A549 (cell line): ENCODE data around the gene SSU72.

ENCODE experiments used
- BHLHE40 ChIP-seq: IDR thresholded peaks from 2 replicates; pipeline ENCODE4 v1.6.1; 2012; ENCODE audit warnings: low read depth, low read length, inconsistent platforms
- EP300 ChIP-seq, 2 experiments: fragments of >200 bp; sonication (Bioruptor Twin); formaldehyde crosslinking; IDR thresholded peaks; 2 replicates in 1 of 2; 3 replicates in 1 of 2; pipeline ENCODE4 v1.6.1; 2016 to 2017
- NR3C1 ChIP-seq: fragments of >200 bp; sonication (Bioruptor Twin); formaldehyde crosslinking; IDR thresholded peaks from 3 replicates; pipeline ENCODE4 v1.6.1; 2017
- POLR2A ChIP-seq: IDR thresholded peaks from 2 replicates; pipeline ENCODE4 v1.6.1; 2012; ENCODE audit warnings: mild to moderate bottlenecking, low read length
- TF ChIP-seq, protein P1 (sequence below): fragments of 450-650 bp; IDR thresholded peaks from 2 replicates; pipeline ENCODE4 v1.6.1; 2014; ENCODE audit warnings: antibody characterized with exemption
- TF ChIP-seq, protein P2 (sequence below): fragments of >200 bp; sonication (Bioruptor Twin); formaldehyde crosslinking; IDR thresholded peaks from 3 replicates; pipeline ENCODE4 v1.5.1; 2016
- TF ChIP-seq, protein P3 (sequence below): IDR thresholded peaks from 2 replicates; pipeline ENCODE4 v1.6.1; 2012

DNA sequence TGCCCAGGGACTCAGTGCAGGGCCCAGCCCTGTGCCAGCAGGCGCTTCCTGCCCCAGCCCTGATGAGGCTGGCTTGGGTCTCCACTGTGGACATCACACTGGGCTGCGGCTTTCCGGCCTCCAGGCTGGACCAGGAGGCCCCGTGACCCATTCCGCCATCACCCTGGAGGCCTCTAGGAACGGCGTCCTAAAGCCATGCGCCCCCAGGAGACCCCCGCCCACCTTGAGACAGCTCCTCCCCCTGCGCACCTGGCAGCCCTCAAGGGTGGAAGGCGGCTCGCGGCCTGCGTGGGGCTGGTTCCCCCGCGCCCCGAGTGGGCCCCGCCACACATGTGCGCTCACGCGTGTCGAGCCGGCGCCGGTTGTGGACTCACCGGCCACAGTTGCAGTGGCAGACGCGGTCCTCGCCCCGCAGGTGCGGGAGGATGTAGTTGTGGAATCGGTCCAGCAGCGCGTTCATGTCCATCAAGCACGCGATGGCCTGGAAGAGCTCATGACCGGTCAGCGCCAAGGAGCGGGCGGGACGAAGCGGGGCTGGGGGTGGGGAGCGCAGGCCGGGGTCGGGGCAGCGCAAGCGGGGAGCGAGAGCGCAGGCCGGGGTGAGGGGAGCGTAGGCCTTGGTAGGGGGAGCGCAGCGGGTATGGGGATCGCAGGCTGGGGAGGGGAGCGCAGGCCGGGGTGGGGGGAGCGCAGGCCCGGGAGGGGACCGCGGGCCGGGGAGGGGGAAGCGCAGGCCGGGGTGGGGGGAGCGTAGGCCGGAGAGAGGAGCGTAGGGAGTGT is 35.2 kb downstream of the SSU72 start:
- TF ChIP-seq, protein P1, sequence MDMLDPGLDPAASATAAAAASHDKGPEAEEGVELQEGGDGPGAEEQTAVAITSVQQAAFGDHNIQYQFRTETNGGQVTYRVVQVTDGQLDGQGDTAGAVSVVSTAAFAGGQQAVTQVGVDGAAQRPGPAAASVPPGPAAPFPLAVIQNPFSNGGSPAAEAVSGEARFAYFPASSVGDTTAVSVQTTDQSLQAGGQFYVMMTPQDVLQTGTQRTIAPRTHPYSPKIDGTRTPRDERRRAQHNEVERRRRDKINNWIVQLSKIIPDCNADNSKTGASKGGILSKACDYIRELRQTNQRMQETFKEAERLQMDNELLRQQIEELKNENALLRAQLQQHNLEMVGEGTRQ: no peak
- TF ChIP-seq, protein P2, sequence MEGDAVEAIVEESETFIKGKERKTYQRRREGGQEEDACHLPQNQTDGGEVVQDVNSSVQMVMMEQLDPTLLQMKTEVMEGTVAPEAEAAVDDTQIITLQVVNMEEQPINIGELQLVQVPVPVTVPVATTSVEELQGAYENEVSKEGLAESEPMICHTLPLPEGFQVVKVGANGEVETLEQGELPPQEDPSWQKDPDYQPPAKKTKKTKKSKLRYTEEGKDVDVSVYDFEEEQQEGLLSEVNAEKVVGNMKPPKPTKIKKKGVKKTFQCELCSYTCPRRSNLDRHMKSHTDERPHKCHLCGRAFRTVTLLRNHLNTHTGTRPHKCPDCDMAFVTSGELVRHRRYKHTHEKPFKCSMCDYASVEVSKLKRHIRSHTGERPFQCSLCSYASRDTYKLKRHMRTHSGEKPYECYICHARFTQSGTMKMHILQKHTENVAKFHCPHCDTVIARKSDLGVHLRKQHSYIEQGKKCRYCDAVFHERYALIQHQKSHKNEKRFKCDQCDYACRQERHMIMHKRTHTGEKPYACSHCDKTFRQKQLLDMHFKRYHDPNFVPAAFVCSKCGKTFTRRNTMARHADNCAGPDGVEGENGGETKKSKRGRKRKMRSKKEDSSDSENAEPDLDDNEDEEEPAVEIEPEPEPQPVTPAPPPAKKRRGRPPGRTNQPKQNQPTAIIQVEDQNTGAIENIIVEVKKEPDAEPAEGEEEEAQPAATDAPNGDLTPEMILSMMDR: no peak
- TF ChIP-seq EP300 (IDR thresholded peaks at IDR 0.05) (no peak), POLR2A (no peak), NR3C1 (no peak), BHLHE40 (no peak)
- TF ChIP-seq, protein P3, sequence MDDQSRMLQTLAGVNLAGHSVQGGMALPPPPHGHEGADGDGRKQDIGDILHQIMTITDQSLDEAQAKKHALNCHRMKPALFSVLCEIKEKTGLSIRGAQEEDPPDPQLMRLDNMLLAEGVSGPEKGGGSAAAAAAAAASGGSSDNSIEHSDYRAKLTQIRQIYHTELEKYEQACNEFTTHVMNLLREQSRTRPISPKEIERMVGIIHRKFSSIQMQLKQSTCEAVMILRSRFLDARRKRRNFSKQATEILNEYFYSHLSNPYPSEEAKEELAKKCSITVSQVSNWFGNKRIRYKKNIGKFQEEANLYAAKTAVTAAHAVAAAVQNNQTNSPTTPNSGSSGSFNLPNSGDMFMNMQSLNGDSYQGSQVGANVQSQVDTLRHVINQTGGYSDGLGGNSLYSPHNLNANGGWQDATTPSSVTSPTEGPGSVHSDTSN: no peak
